ENCODE data around the gene ATP1B1. TPM values are rescaled to one million over a fixed set of nuclear protein-coding genes. Genes with fewer than 3 reads are reported as not detected.
A peak's percentile ranks its signal among the peaks of the same experiment; 100 is the strongest.

ATP1B1 gene
- total RNA-seq, 2 donors from 2014 or later = 200 to 342 TPM

- peak overlapping the region; percentile 73 to 83 for H3K4me3 ChIP-seq
- no peak for DNase-seq (ENCODE audit: low spot score)
- H3K9me3 ChIP-seq = no peaks in the 10 kb centered on the region
- peaks cover 19% of the 10 kb centered on the region for H3K36me3 ChIP-seq
- H3K27ac ChIP-seq = peak overlapping the region; percentile 93 to 96
- no peak for TF ChIP-seq CTCF (IDR thresholded peaks at IDR 0.05)
- H3K27me3 ChIP-seq = no peaks in the 10 kb centered on the region
- peaks cover 0 to 63% of the 10 kb centered on the region in 2 donors for H3K4me1 ChIP-seq
These were observed 1.7 kb downstream of the ATP1B1 start for GRCh38 chr1:169108223-169108622.

GRCh38 chr1:169108863-169109560, 2.5 kb downstream of the ATP1B1 start:
- H3K4me3 ChIP-seq = peak overlapping the region; percentile 73 to 83
- H3K9me3 ChIP-seq = no peaks in the 10 kb centered on the region
- H3K27ac ChIP-seq = peak overlapping the region; percentile 93 to 96
- H3K27me3 ChIP-seq = no peaks in the 10 kb centered on the region
- peak in 1 of 2 donors; percentile 23 for TF ChIP-seq CTCF (IDR thresholded peaks at IDR 0.05)
- peaks cover 0 to 63% of the 10 kb centered on the region in 2 donors for H3K4me1 ChIP-seq
- H3K36me3 ChIP-seq = peaks cover 21% of the 10 kb centered on the region
- no peak for DNase-seq (ENCODE audit: low spot score)

DNA sequence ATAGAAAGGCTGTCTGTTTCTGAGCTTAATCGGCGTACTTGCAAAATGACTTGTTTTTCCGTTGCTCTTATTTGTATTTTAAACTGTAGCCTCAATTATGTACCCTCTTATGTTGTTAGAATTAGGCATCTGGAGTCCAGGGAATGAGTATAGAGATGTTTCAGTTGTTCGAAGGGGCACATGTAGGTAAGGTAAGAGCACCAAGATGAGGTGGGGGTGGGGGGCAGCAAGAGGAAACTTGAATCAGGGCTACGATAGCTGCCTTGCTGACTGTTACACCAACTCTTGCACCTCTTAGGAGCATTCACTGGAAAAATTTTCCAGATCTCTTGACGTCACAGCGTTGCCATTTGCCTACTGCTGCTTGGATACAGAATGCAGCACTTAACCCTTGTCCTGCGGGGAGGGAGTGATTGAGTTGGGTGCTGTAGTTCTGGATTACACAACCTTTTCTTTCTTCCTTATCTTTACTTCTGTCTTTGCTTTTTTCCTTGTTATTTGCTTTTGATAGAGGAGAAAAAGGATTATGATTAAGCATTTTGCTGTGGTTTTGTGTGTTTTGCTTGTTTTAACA, 3.2 kb downstream of the ATP1B1 start:
- Histone ChIP-seq H3K4me3 (peak overlapping the region; percentile 73 to 83), H3K9me3 (no peaks in the 10 kb centered on the region), H3K36me3 (peaks cover 27% of the 10 kb centered on the region), H3K27ac (peak overlapping the region; percentile 93 to 96), H3K27me3 (no peaks in the 10 kb centered on the region), H3K4me1 (peaks cover 0 to 68% of the 10 kb centered on the region in 2 donors)
- DNase-seq (ENCODE audit: low spot score) = peak; percentile 87
- TF ChIP-seq CTCF (IDR thresholded peaks at IDR 0.05) = no peak

DNA sequence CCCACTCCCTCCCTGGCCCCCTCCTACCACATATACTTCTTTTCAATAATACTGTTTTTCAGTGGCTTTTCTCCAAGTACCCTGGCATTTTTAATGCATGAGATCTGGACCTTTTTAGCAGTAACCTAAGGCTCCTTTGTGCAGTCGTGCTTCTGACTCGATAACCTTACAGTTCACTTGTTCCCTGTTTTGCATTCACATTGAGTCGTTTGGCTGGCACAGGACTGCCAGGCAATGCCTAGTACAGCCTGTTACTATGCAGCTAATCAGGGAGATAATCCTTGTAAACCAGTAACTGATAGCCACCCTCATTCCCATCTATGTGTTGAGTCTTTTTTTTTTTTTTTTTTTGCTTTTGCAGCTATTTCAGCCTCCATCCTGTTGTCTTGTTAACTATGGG, 3.7 kb downstream of the ATP1B1 start:
- Histone ChIP-seq H3K27ac (peak overlapping the region; percentile 93 to 96), H3K4me3 (peak overlapping the region; percentile 73 to 83), H3K4me1 (peaks cover 0 to 66% of the 10 kb centered on the region in 2 donors), H3K9me3 (no peaks in the 10 kb centered on the region), H3K27me3 (no peaks in the 10 kb centered on the region), H3K36me3 (peaks cover 28% of the 10 kb centered on the region)
- no peak for TF ChIP-seq CTCF (IDR thresholded peaks at IDR 0.05)
- no peak for DNase-seq (ENCODE audit: low spot score)

GRCh38 chr1:169110689-169111447, 4.4 kb downstream of the ATP1B1 start:
- H3K36me3 ChIP-seq = peaks cover 33% of the 10 kb centered on the region
- H3K9me3 ChIP-seq = no peaks in the 10 kb centered on the region
- H3K4me1 ChIP-seq = peaks cover 0 to 66% of the 10 kb centered on the region in 2 donors
- TF ChIP-seq CTCF (IDR thresholded peaks at IDR 0.05) = no peak
- H3K27me3 ChIP-seq = no peaks in the 10 kb centered on the region
- no peak for DNase-seq (ENCODE audit: low spot score)
- H3K27ac ChIP-seq = peak overlapping the region; percentile 93 to 96
- peak overlapping the region in 1 of 2 donors; percentile 73 for H3K4me3 ChIP-seq
